Spleen (tissue), 11 donors: ENCODE results near the gene AK2. TPM values are rescaled to one million over a fixed set of nuclear protein-coding genes. Genes with fewer than 3 reads are reported as not detected.

Source experiments
- DNase-seq: peaks from one replicate; pipeline ENCODE4 v3.0.0-alpha.2; 2020
- H3K27ac ChIP-seq, 8 donors: fragments of 200-600 bp; sonication (generic) in 7 of 8; 1 replicate in 4 of 8; 2 replicates in 4 of 8; pipeline versions ENCODE4 v1.5.0 to v1.8.0; 2016 to 2021; ENCODE audit warnings: inconsistent platforms in 4 of 8, mild to moderate bottlenecking in 4 of 8, moderate library complexity in 1 of 8
- H3K27me3 ChIP-seq, 7 donors: fragments of 200-600 bp; sonication (generic) in 6 of 7; replicated peaks in 1 of 7; 1 replicate in 4 of 7; 2 replicates in 3 of 7; pipeline versions ENCODE4 v1.5.0 to v1.8.0; 2016 to 2021; ENCODE audit warnings: inconsistent platforms in 3 of 7, mild to moderate bottlenecking in 1 of 7
- H3K36me3 ChIP-seq, 6 donors: fragments of 200-600 bp; sonication (generic) in 5 of 6; 1 replicate in 4 of 6; 2 replicates in 2 of 6; pipeline versions ENCODE4 v1.5.0 to v1.8.0; 2016 to 2021; ENCODE audit warnings: inconsistent platforms in 2 of 6
- H3K4me1 ChIP-seq, 6 donors: fragments of 200-600 bp; sonication (generic) in 5 of 6; 1 replicate in 3 of 6; 2 replicates in 3 of 6; pipeline versions ENCODE4 v1.5.0 to v1.8.0; 2016 to 2021; ENCODE audit warnings: inconsistent platforms in 3 of 6
- H3K4me3 ChIP-seq, 8 donors: fragments of 200-600 bp; sonication (generic) in 7 of 8; 1 replicate in 4 of 8; 2 replicates in 4 of 8; pipeline versions ENCODE4 v1.5.0 to v1.8.0; 2016 to 2021; ENCODE audit warnings: inconsistent platforms in 4 of 8, mild to moderate bottlenecking in 4 of 8, moderate library complexity in 2 of 8
- H3K9me3 ChIP-seq, 8 donors: fragments of 200-600 bp; sonication (generic) in 7 of 8; 1 replicate in 4 of 8; 2 replicates in 4 of 8; pipeline versions ENCODE4 v1.5.0 to v1.8.0; 2016 to 2021; ENCODE audit warnings: inconsistent platforms in 4 of 8
- POLR2A ChIP-seq, 3 donors: fragments of 450-650 bp; IDR thresholded peaks; one replicate each; pipeline ENCODE4 v1.5.1; 2017; ENCODE audit warnings: antibody characterized with exemption in 3 of 3, mild to moderate bottlenecking in 1 of 3
- POLR2AphosphoS5 ChIP-seq, 3 donors: sonication (generic); formaldehyde crosslinking; IDR thresholded peaks; one replicate each; pipeline ENCODE4 v1.5.1; 2017; ENCODE audit warnings: antibody characterized with exemption in 3 of 3
- WGBS, 5 donors: extraction: QIAGEN DNeasy Blood & Tissue Kit in 3 of 5; methylation state at CpG; one replicate each; pipeline versions ENCODE4 v1.1.5 to v1.1.7; 2013 to 2018; 5-methylcytosine and 5-hydroxymethylcytosine counted together
- intact Hi-C: fragments of 100-400 bp; cut with DNase I; formaldehyde crosslinking; loops from one replicate; pipeline ENCODE4 v1.15.0; 2023; ENCODE audit warnings: low total_unique reads
- polyA plus RNA-seq, 3 donors: library from polyadenylated mRNA; stranded (reverse); fragments of 200-250 nt; gene quantifications; one replicate each; pipeline ENCODE4 v1.2.1, GENCODE V29; 2013
- total RNA-seq, 7 donors: library from RNA; depleted of rRNA in 3 of 7; stranded (reverse); fragments of >200 nt in 3 of 7; fragmentation: NEBNext Ultra II Directional in 4 of 7; extraction: Animal tissue kit (Norgen Biotek cat#: 25700) in 4 of 7; gene quantifications; one replicate each; pipeline versions ENCODE4 v1.1.0 to v1.2.1, GENCODE V29; 2016 to 2021
- TF ChIP-seq, protein P1 (sequence below), 11 experiments: fragments of 200-600 bp in 7 of 11; fragments of 450-650 bp in 4 of 11; sonication (generic) in 4 of 11; IDR thresholded peaks in 8 of 11; conservative IDR thresholded peaks in 3 of 11; 1 replicate in 7 of 11; 2 replicates in 4 of 11; pipeline versions ENCODE4 v1.4.0 to v1.8.0; 2016 to 2021; ENCODE audit warnings: antibody characterized with exemption in 11 of 11, inconsistent platforms in 4 of 11, mild to moderate bottlenecking in 1 of 11
- donor health status: healthy with polysubstance abuse.
- donor health status: DM: no; HTN: no; CAD: no; lungs with moderate emphysema.
- donor health status: DM: no; HTN: no; CAD: no.
- donor health status: Bipolar disorder and iron deficiency.
- donor health status: healthy.
- donor health status: DM: no; HTN: no; CAD: no.
- donor health status: DM: yes; HTN: yes; CAD: no.

AK2 gene
- total and polyA plus RNA-seq, 10 donors = 42.8 to 139 (median 92.3) TPM

DNA sequence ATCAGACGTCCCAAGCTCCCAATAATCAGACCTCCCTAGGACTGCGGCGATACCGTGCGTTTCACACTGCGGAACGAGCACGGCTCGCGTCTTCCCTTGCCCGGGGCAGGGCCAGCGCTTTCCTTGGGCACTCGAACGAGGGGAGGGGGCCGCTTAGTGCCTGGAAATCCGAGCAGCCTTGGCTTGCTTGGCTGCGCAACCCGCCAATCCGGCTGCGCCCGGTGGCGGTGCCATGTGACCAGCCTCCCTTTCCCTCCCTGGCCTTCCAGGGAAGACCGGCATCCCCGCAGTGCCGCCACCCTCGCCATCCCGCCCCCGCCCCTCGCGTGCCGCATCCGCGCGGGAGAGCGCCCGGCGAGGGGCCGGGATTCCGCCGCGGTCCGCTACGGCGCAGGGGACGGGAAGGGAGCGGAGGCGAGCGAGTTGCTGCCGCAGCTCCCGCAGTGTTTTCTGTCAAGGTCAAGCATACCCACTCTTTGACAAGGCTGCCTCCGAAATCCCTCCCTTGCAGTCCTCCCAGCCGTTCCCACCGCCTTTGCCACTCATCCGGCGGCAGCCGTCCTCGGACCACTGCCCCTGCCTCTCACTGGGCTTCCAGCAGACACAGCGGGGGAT lies 63.8 kb downstream of the AK2 start:
- Histone ChIP-seq H3K27me3 (peaks cover 0 to 22% (median 8%) of the 10 kb centered on the region in 7 donors), H3K4me1 (peaks cover 0 to 15% (median 9%) of the 10 kb centered on the region in 6 donors), H3K36me3 (no peaks in the 10 kb centered on the region), H3K4me3 (peak overlapping the region; percentile 40 to 68 (median 44)), H3K9me3 (no peaks in the 10 kb centered on the region), H3K27ac (peak overlapping the region in 7 of 8 donors; percentile 24 to 68 (median 55))
- intact Hi-C loops = no loop called here
- TF ChIP-seq, protein P1, sequence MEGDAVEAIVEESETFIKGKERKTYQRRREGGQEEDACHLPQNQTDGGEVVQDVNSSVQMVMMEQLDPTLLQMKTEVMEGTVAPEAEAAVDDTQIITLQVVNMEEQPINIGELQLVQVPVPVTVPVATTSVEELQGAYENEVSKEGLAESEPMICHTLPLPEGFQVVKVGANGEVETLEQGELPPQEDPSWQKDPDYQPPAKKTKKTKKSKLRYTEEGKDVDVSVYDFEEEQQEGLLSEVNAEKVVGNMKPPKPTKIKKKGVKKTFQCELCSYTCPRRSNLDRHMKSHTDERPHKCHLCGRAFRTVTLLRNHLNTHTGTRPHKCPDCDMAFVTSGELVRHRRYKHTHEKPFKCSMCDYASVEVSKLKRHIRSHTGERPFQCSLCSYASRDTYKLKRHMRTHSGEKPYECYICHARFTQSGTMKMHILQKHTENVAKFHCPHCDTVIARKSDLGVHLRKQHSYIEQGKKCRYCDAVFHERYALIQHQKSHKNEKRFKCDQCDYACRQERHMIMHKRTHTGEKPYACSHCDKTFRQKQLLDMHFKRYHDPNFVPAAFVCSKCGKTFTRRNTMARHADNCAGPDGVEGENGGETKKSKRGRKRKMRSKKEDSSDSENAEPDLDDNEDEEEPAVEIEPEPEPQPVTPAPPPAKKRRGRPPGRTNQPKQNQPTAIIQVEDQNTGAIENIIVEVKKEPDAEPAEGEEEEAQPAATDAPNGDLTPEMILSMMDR (IDR thresholded peaks at IDR 0.05 in 8 of 11, conservative IDR thresholded peaks at IDR 0.05 in 3 of 11) = no peak
- TF ChIP-seq POLR2A (IDR thresholded peaks at IDR 0.05) (no peak), POLR2AphosphoS5 (IDR thresholded peaks at IDR 0.05) (peak; percentile 58 to 81 (median 74))
- 2 to 4% (median 3%) methylated on average over 42 to 58 of the region's 58 CpGs for WGBS, 5 donors
- peak; percentile 85 for DNase-seq

DNA sequence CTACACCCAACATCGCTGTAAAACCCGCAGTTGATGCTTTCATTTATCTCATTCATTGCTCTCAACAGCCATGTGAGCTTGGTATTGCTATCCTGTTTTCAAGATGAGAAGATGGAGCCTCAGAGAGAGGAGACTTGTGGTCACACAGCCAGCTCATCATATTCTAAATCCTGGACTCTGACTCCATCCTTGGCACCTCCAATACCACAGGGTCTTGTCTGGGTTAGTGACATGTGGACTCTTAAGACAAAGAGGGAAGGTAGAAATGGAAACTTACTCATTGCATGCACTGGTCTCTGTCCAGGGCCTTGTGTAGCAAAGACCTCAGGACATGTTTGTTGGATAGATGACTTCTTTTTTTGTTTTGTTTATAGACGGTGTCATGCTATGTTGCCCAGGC lies 65.1 kb downstream of the AK2 start:
- intact Hi-C loops = no loop called here
- H3K9me3 ChIP-seq = no peaks in the 10 kb centered on the region

DNA sequence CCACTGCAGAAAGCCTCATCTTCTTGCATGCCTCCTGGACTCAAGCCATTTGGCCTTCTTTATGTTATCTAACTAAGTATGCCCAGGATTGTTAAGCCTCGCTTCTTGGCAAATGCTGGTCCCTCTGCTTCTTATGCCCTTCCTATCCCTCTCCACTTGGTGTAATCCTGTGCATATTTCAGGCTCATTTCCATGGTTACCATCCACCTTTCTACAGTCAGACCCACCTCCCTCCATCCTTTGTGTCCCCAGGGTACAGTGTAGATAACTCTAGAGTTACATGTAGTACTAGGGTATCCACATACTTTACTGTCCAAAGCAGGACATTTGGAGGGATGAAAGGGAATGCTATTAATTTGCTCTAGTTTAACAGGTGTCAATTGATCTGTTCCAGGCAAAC lies 65.5 kb downstream of the AK2 start:
- no peak overlapping the region for H3K27ac ChIP-seq
- no peak for TF ChIP-seq POLR2AphosphoS5 (IDR thresholded peaks at IDR 0.05)
- TF ChIP-seq, protein P1 (IDR thresholded peaks at IDR 0.05 in 8 of 11, conservative IDR thresholded peaks at IDR 0.05 in 3 of 11) = no peak
- no peak for TF ChIP-seq POLR2A (IDR thresholded peaks at IDR 0.05)
- no peaks in the 10 kb centered on the region for H3K36me3 ChIP-seq
- DNase-seq = no peak
- H3K27me3 ChIP-seq = peaks cover 0 to 22% (median 8%) of the 10 kb centered on the region in 7 donors
- no peak overlapping the region for H3K4me3 ChIP-seq
- 90 to 100% (median 97%) methylated on average over 1 of the region's 1 CpG for WGBS, 5 donors
- H3K4me1 ChIP-seq = peaks cover 0 to 15% (median 9%) of the 10 kb centered on the region in 6 donors
- H3K9me3 ChIP-seq = no peaks in the 10 kb centered on the region
- intact Hi-C loops = no loop called here

More for the DNA sequence above, 65.1 kb downstream of the AK2 start:
- no peaks in the 10 kb centered on the region for H3K36me3 ChIP-seq
- no peak for DNase-seq
- H3K4me1 ChIP-seq = peaks cover 0 to 15% (median 9%) of the 10 kb centered on the region in 6 donors
- H3K27ac ChIP-seq = no peak overlapping the region
- TF ChIP-seq POLR2A (IDR thresholded peaks at IDR 0.05) = no peak
- no peak for TF ChIP-seq POLR2AphosphoS5 (IDR thresholded peaks at IDR 0.05)
- TF ChIP-seq, protein P1 (IDR thresholded peaks at IDR 0.05 in 8 of 11, conservative IDR thresholded peaks at IDR 0.05 in 3 of 11) = no peak
- H3K4me3 ChIP-seq = no peak overlapping the region
- 92 to 97% (median 94%) methylated on average over 3 of the region's 3 CpGs for WGBS, 5 donors
- peaks cover 0 to 22% (median 8%) of the 10 kb centered on the region in 7 donors for H3K27me3 ChIP-seq

DNA sequence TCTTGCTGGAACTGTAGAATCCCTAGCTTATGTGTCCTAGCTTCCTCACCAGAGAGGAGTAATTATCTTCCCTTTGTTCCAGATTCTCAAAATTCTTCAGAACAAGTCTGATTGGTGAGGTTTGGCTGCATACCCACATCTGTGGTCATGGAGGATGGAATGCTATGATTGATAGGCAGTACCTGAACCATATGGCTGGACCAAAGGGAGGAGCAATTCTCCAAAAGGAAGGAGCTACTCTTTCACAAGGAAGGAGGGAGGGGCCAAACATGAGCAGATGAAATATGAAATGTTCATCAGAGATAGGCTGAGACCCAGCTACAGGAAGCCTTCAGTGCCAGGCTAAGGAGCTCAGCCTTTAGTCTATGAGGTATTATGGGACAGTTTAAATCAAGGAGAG lies 67.1 kb downstream of the AK2 start:
- H3K27ac ChIP-seq = no peak overlapping the region

More for the DNA sequence above, 67.1 kb downstream of the AK2 start:
- Histone ChIP-seq H3K36me3 (no peaks in the 10 kb centered on the region), H3K27me3 (peaks cover 0 to 22% (median 8%) of the 10 kb centered on the region in 7 donors), H3K4me1 (peaks cover 2 to 25% (median 12%) of the 10 kb centered on the region in 6 donors), H3K9me3 (no peaks in the 10 kb centered on the region), H3K4me3 (no peak overlapping the region)
- intact Hi-C loops = no loop called here
- DNase-seq = no peak
- TF ChIP-seq, protein P1 (IDR thresholded peaks at IDR 0.05 in 8 of 11, conservative IDR thresholded peaks at IDR 0.05 in 3 of 11) = no peak
- TF ChIP-seq POLR2AphosphoS5 (IDR thresholded peaks at IDR 0.05) (no peak), POLR2A (IDR thresholded peaks at IDR 0.05) (no peak)
